GM12873 (cell line): Measurements from ENCODE around the gene PKNOX2.

Experiments
- CTCF ChIP-seq: IDR thresholded peaks from 2 replicates; pipeline ENCODE4 v1.5.1; 2012; ENCODE audit warnings: low read depth, mild to moderate bottlenecking, moderate library complexity, low read length, control low read depth; ENCODE audit not compliant: insufficient read depth; ENCODE audit errors: missing control alignments

The PKNOX2 gene

GRCh38 chr11:125423247-125423849, 258.8 kb downstream of the PKNOX2 start:
- TF ChIP-seq CTCF: peak; percentile 73

- no peak for TF ChIP-seq CTCF
Measured at GRCh38 chr11:125425601-125426000, 261.1 kb downstream of the PKNOX2 start.

DNA sequence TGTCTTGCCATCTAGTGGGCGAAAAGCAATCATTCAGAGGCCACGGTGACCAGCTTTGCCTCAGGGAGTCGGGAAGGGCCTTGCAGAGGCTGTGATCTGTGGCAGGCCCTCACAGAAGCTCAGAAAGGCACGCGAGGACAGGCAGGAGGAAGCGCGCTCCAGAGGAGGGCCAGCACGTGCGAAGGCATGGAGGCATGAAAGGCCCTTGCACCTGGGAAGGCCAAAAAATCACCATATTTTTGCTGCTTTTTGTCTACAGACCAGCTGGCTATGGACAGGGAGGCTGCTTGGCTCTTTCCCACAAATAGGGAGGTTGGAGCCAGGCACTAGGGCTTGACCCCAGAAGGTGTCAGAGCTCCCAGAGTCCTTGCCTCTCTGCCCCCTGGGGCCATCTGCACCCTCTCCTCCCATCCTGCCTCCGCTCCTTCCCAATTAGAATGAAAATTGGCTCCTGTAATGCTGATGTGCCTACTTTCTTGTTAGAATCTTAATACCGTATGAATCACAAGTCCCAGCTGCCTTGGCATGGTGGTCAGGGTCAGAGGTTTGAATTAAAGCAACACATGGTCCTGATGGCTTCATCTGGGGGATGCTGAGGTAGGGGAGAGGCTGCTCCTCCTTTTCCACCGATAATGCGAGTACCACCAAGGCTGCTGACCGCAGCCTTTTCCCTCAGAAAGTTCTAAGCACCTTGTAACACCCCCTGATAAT, 262.4 kb downstream of the PKNOX2 start:
- no peak for TF ChIP-seq CTCF

DNA sequence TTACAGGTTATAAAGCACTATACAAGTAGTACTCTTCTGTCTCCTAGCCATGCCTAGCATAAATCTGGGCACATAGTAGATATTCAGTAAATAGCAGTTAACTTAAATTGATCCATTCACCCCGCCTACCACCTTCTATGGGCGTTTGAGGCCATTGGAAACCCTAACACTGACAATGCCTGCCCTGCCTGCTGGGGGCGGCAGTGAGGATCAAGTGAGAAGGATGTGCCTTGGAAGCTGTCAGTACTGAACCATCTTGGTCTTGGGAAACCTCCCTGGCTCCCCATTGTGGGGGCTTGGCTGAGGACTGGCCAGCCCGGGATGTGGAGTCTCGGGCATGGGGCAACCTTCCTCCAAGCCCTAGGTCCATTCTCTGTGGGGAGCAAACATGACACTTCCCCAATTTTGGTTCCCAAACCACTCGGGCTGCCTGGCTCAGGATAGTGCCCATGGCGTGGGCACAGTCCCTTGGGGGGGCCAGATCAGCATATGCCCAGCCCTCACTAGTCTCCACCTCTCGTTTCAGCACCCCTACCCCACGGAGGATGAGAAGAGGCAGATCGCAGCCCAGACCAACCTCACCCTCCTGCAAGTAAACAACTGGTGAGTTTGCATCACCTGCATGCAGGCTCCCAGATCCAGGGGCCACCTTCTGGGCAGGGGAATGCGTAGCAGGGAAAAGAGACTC, 264.1 kb downstream of the PKNOX2 start:
- no peak for TF ChIP-seq CTCF

DNA sequence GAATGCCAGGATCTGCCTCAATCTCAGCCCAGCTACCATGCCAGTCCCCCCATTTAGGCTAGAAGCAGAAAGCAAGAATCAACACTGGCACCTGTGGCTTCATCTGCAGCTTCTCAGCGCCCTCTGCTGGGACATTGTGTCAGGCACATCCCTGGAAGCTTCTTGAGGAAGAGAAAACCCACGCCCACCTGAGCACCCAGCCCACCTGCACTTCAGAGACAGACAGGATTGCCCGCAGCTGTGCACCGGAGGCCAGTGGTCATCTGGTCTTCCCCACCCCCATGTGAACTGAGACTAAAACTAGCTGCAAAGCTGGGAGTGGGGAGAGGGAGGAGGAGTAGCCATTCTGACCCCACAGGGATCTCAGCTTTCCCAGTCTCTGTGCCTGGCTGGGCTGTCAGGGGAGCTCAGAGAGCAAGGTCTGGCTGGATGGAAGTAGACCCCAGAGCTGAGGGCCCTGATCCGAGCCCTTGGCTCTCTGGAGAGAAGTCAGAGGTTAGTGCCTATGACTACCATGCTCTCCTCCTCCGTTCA, 264.7 kb downstream of the PKNOX2 start:
- peak; percentile 95 for TF ChIP-seq CTCF

DNA sequence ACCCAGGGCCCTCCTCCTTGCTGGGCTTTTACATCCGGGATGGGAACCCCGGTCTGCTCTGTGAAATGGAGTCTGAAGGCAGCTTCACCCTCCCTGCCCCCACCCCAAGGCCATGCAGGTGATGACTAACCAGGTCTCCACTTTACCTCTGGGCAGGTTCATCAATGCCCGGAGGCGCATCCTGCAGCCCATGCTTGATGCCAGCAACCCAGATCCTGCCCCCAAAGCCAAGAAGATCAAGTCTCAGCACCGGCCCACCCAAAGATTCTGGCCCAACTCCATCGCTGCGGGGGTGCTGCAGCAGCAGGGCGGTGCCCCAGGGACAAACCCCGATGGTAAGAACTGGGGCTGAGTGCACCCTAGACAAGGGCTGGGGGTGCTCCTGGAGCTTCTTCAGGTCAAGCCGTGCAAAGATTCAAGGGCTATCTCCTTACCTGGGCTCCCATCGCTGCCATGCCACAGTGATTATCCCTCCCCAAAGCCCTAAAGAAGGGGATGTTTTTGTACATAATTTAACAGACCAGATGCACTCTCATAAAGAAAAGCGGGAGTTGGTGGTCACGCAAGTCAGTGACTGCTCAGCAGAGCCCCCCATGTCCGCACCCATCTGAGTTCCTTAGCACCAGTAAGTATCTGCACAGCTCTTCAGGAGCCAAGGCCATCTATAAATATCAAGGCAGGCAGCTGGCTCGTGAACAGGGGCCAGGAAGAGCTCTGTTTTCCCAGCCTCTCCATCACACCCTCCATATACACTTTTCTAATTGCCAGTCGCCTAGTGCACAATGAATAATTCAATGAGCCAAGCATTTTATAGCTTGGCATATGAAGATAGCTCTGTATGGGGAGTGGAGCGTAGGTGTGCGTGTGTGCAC, 265.5 kb downstream of the PKNOX2 start:
- TF ChIP-seq CTCF: no peak
